ENCODE measurements around the gene SNRNP70.

SNRNP70 gene

GRCh38 chr19:49056101-49056901 is 28.9 kb upstream of the SNRNP70 start:
- H3K4me3 ChIP-seq (ENCODE audit: low read depth, low read length): peak overlapping the region; percentile 69
- TF ChIP-seq CTCF (IDR thresholded peaks at IDR 0.05; ENCODE audit: low read depth, low read length): 0 out of 2 replicates have a peak, but pooled peaks have one; percentile 24

- H3K4me3 ChIP-seq (ENCODE audit: low read depth, low read length): peak overlapping the region; percentile 69
These were observed 28.2 kb upstream of the SNRNP70 start for GRCh38 chr19:49056902-49057596.

- TF ChIP-seq CTCF (IDR thresholded peaks at IDR 0.05; ENCODE audit: low read depth, low read length): no peak
- peak within 1 kb of the TSS; percentile 69 for H3K4me3 ChIP-seq (ENCODE audit: low read depth, low read length)
These were observed 27.5 kb upstream of the SNRNP70 start, which contains the start of gene CGB7 for GRCh38 chr19:49057636-49058234. CGB7 (minus strand) TSS chr19:49057749; CDS start chr19:49055375, 2,374 bp downstream.

GRCh38 chr19:49058562-49058961 is 26.7 kb upstream of the SNRNP70 start:
- no peak overlapping the region for H3K4me3 ChIP-seq (ENCODE audit: low read depth, low read length)
- no peak for TF ChIP-seq CTCF (IDR thresholded peaks at IDR 0.05; ENCODE audit: low read depth, low read length)

GRCh38 chr19:49059053-49059452 is 26.2 kb upstream of the SNRNP70 start:
- no peak for TF ChIP-seq CTCF (IDR thresholded peaks at IDR 0.05; ENCODE audit: low read depth, low read length)

GRCh38 chr19:49061000-49061399 is 24.3 kb upstream of the SNRNP70 start:
- no peak overlapping the region for H3K4me3 ChIP-seq (ENCODE audit: low read depth, low read length)
- no peak for TF ChIP-seq CTCF (IDR thresholded peaks at IDR 0.05; ENCODE audit: low read depth, low read length)

More at GRCh38 chr19:49059053-49059452, 26.2 kb upstream of the SNRNP70 start:
- H3K4me3 ChIP-seq (ENCODE audit: low read depth, low read length): no peak overlapping the region

GRCh38 chr19:49061445-49061844 is 23.8 kb upstream of the SNRNP70 start:
- H3K4me3 ChIP-seq (ENCODE audit: low read depth, low read length): no peak overlapping the region
- no peak for TF ChIP-seq CTCF (IDR thresholded peaks at IDR 0.05; ENCODE audit: low read depth, low read length)

Data from WI38 (cell line).